NT2/D1 (cell line): ENCODE data around the gene SLC48A1.

Experiments
- DNase-seq: peaks from one replicate; pipeline ENCODE4 v3.0.0-alpha.2; 2011; ENCODE audit warnings: low read depth, low spot score
- H3K27me3 ChIP-seq: 2 replicates; pipeline ENCODE4 v1.6.0; 2011; ENCODE audit warnings: mild to moderate bottlenecking; ENCODE audit not compliant: insufficient read length, insufficient read depth
- H3K36me3 ChIP-seq: 2 replicates; pipeline ENCODE4 v1.6.1; 2011; ENCODE audit warnings: mild to moderate bottlenecking, low read length, mixed read lengths; ENCODE audit not compliant: insufficient read depth, insufficient read length
- H3K4me1 ChIP-seq: 2 replicates; pipeline ENCODE4 v1.5.1; 2011; ENCODE audit not compliant: insufficient read depth, insufficient read length
- H3K4me3 ChIP-seq: 2 replicates; pipeline ENCODE4 v1.5.1; 2011; ENCODE audit warnings: low read depth; ENCODE audit not compliant: insufficient read length
- H3K9ac ChIP-seq: 2 replicates; pipeline ENCODE4 v1.6.0; 2011; ENCODE audit warnings: low read depth; ENCODE audit not compliant: insufficient read length
- H3K9me3 ChIP-seq: 2 replicates; pipeline ENCODE4 v1.5.1; 2011; ENCODE audit warnings: mild to moderate bottlenecking, low read length; ENCODE audit not compliant: insufficient read depth
- SUZ12 ChIP-seq: IDR thresholded peaks from 2 replicates; pipeline ENCODE4 v1.6.1; 2011; ENCODE audit not compliant: insufficient read length, insufficient read depth; ENCODE audit errors: extremely low read depth
- YY1 ChIP-seq: IDR thresholded peaks from 2 replicates; pipeline ENCODE4 v1.6.1; 2011; ENCODE audit not compliant: insufficient read length, insufficient read depth
- ZNF274 ChIP-seq: IDR thresholded peaks from 2 replicates; pipeline ENCODE4 v1.6.1; 2011; ENCODE audit warnings: mild to moderate bottlenecking, low read depth, low read length

The SLC48A1 gene

GRCh38 chr12:47786662-47787280, 13.7 kb downstream of the SLC48A1 start:
- TF ChIP-seq ZNF274 (no peak), YY1 (no peak)
- Histone ChIP-seq H3K4me3 (no peak overlapping the region), H3K27me3 (no peaks in the 10 kb centered on the region), H3K9me3 (no peaks in the 10 kb centered on the region), H3K4me1 (no peaks in the 10 kb centered on the region), H3K9ac (no peak overlapping the region), H3K36me3 (peaks cover 99% of the 10 kb centered on the region)
- no peak for DNase-seq

- Histone ChIP-seq H3K4me3 (no peak overlapping the region), H3K36me3 (peaks cover 99% of the 10 kb centered on the region), H3K9me3 (no peaks in the 10 kb centered on the region), H3K27me3 (no peaks in the 10 kb centered on the region), H3K4me1 (no peaks in the 10 kb centered on the region), H3K9ac (no peak overlapping the region)
- TF ChIP-seq SUZ12 (no peak), ZNF274 (no peak), YY1 (no peak)
- DNase-seq, result no peak
Measured at GRCh38 chr12:47787596-47788319, 14.7 kb downstream of the SLC48A1 start.

GRCh38 chr12:47789141-47789540, 16.1 kb downstream of the SLC48A1 start:
- DNase-seq, result no peak
- TF ChIP-seq SUZ12 (no peak), ZNF274 (no peak), YY1 (no peak)
- Histone ChIP-seq H3K27me3 (no peaks in the 10 kb centered on the region), H3K9ac (no peak overlapping the region), H3K4me3 (no peak overlapping the region), H3K9me3 (no peaks in the 10 kb centered on the region), H3K36me3 (peaks cover 99% of the 10 kb centered on the region), H3K4me1 (no peaks in the 10 kb centered on the region)

- Histone ChIP-seq H3K4me3 (no peak overlapping the region), H3K4me1 (no peaks in the 10 kb centered on the region), H3K9ac (no peak overlapping the region), H3K9me3 (no peaks in the 10 kb centered on the region), H3K36me3 (peaks cover 99% of the 10 kb centered on the region), H3K27me3 (no peaks in the 10 kb centered on the region)
- TF ChIP-seq YY1 (no peak), ZNF274 (no peak), SUZ12 (no peak)
- DNase-seq, result no peak
Measured at GRCh38 chr12:47789712-47790489, 16.9 kb downstream of the SLC48A1 start.

GRCh38 chr12:47790676-47791350, 17.8 kb downstream of the SLC48A1 start:
- TF ChIP-seq SUZ12 (no peak), ZNF274 (no peak), YY1 (no peak)
- peaks cover 99% of the 10 kb centered on the region for H3K36me3 ChIP-seq

GRCh38 chr12:47791351-47791746, 18.3 kb downstream of the SLC48A1 start:
- TF ChIP-seq YY1, result no peak
- TF ChIP-seq SUZ12, result no peak
- TF ChIP-seq ZNF274, result no peak
- no peak for DNase-seq
- H3K27me3 ChIP-seq, result no peaks in the 10 kb centered on the region
- H3K9ac ChIP-seq, result no peak overlapping the region
- no peaks in the 10 kb centered on the region for H3K4me1 ChIP-seq
- peaks cover 98% of the 10 kb centered on the region for H3K36me3 ChIP-seq
- H3K9me3 ChIP-seq, result no peaks in the 10 kb centered on the region
- no peak overlapping the region for H3K4me3 ChIP-seq

More at GRCh38 chr12:47790676-47791350, 17.8 kb downstream of the SLC48A1 start:
- no peak for DNase-seq
- Histone ChIP-seq H3K9me3 (no peaks in the 10 kb centered on the region), H3K27me3 (no peaks in the 10 kb centered on the region), H3K4me3 (no peak overlapping the region), H3K4me1 (no peaks in the 10 kb centered on the region), H3K9ac (no peak overlapping the region)
